Fibroblast of lung (primary cell): Measurements from ENCODE around the gene PPP2R1B.

Source experiments
- CTCF ChIP-seq, 2 donors: IDR thresholded peaks in 1 of 2; conservative IDR thresholded peaks in 1 of 2; 1 replicate in 1 of 2; 2 replicates in 1 of 2; pipeline ENCODE4 v1.5.1; 2011 to 2012; ENCODE audit warnings: low read length in 2 of 2, control low read depth in 1 of 2, inconsistent platforms in 1 of 2, low read depth in 1 of 2, mild to moderate bottlenecking in 1 of 2
- EZH2 ChIP-seq: IDR thresholded peaks from 2 replicates; pipeline ENCODE4 v1.5.1; 2012; ENCODE audit warnings: low read length, control low read depth, mild to moderate bottlenecking; ENCODE audit errors: missing control alignments

- TF ChIP-seq CTCF (conservative IDR thresholded peaks at IDR 0.05 in 1 of 2, IDR thresholded peaks at IDR 0.05 in 1 of 2; ENCODE audit: low read depth in 1 of 2, low read length in 2 of 2) = no peak
- TF ChIP-seq EZH2 = no peak
Observed at GRCh38 chr11:111765320-111765983, 737 bp downstream of the PPP2R1B start.
